CD14-positive monocyte (primary cell): ENCODE measurements around the gene BCL7C. TPM values are rescaled to one million over a fixed set of nuclear protein-coding genes. Genes with fewer than 3 reads are reported as not detected.

Experiments
- DNase-seq, 3 donors: peaks; one replicate each; pipeline ENCODE4 v3.0.0-alpha.2; 2011 to 2022
- H2AFZ ChIP-seq: 2 replicates; pipeline ENCODE4 v1.6.0; 2012; ENCODE audit warnings: mild to moderate bottlenecking, low read depth, low read length, inconsistent platforms; ENCODE audit not compliant: insufficient read depth, poor library complexity, severe bottlenecking
- H3K27ac ChIP-seq, 2 donors: 1 replicate in 1 of 2; 2 replicates in 1 of 2; pipeline ENCODE4 v1.5.1; 2012 to 2013; ENCODE audit warnings: low read length in 2 of 2, control low read depth in 1 of 2, inconsistent platforms in 1 of 2, low read depth in 1 of 2, mild to moderate bottlenecking in 1 of 2
- H3K27me3 ChIP-seq, 2 donors: one replicate each; pipeline versions ENCODE4 v1.6.0 to v1.6.1; 2011 to 2013; ENCODE audit warnings: low read length in 2 of 2; ENCODE audit not compliant: control insufficient read depth in 2 of 2, insufficient read depth in 2 of 2
- H3K36me3 ChIP-seq, 2 donors: replicated peaks in 1 of 2; 1 replicate in 1 of 2; 2 replicates in 1 of 2; pipeline versions ENCODE4 v1.5.1 to v1.6.1; 2012 to 2013; ENCODE audit warnings: low read length in 2 of 2, control low read depth in 1 of 2, inconsistent platforms in 1 of 2, mild to moderate bottlenecking in 1 of 2; ENCODE audit not compliant: insufficient read depth in 2 of 2, control insufficient read depth in 1 of 2
- H3K4me1 ChIP-seq, 2 donors: 1 replicate in 1 of 2; 2 replicates in 1 of 2; pipeline versions ENCODE4 v1.5.1 to v1.6.1; 2012 to 2013; ENCODE audit warnings: low read length in 2 of 2, control low read depth in 1 of 2, inconsistent platforms in 1 of 2, mild to moderate bottlenecking in 1 of 2, moderate library complexity in 1 of 2; ENCODE audit not compliant: insufficient read depth in 2 of 2, control insufficient read depth in 1 of 2
- H3K4me2 ChIP-seq: replicated peaks from 2 replicates; pipeline ENCODE3; 2012; ENCODE audit warnings: low read length, moderate library complexity, mild to moderate bottlenecking; ENCODE audit not compliant: poor library complexity, severe bottlenecking; ENCODE audit errors: extremely low read depth
- H3K4me3 ChIP-seq, 3 experiments: fragments of 200-600 bp in 1 of 3; sonication (generic) in 1 of 3; replicated peaks in 1 of 3; 1 replicate in 2 of 3; 2 replicates in 1 of 3; pipeline ENCODE4 v1.5.1; 2011 to 2013; ENCODE audit warnings: low read length in 3 of 3, mild to moderate bottlenecking in 3 of 3, control low read depth in 2 of 3, low read depth in 2 of 3, inconsistent platforms in 1 of 3, moderate library complexity in 1 of 3
- H3K79me2 ChIP-seq: 2 replicates; pipeline ENCODE4 v1.6.0; 2012; ENCODE audit warnings: mild to moderate bottlenecking, control low read depth, inconsistent platforms, low read length, moderate library complexity; ENCODE audit not compliant: insufficient read depth
- H3K9ac ChIP-seq: 2 replicates; pipeline ENCODE4 v1.6.0; 2017; ENCODE audit warnings: low read length, mild to moderate bottlenecking; ENCODE audit not compliant: insufficient read depth, poor library complexity, severe bottlenecking
- H3K9me3 ChIP-seq, 2 donors: replicated peaks in 1 of 2; 1 replicate in 1 of 2; 2 replicates in 1 of 2; pipeline versions ENCODE4 v1.5.1 to v1.6.1; 2012 to 2013; ENCODE audit warnings: low read length in 2 of 2, control low read depth in 1 of 2; ENCODE audit not compliant: control insufficient read depth in 1 of 2, insufficient read depth in 1 of 2
- H4K20me1 ChIP-seq: 2 replicates; pipeline ENCODE4 v1.6.0; 2012; ENCODE audit warnings: mild to moderate bottlenecking, low read length, control low read depth, moderate library complexity; ENCODE audit not compliant: insufficient read depth
- H3K27ac Mint-ChIP-seq, 7 donors: one replicate each; pipeline ENCODE4 v1.8.0; 2020; ENCODE audit warnings: mild to moderate bottlenecking in 7 of 7, mixed read lengths in 7 of 7, moderate library complexity in 6 of 7, inconsistent platforms in 2 of 7
- H3K27me3 Mint-ChIP-seq, 3 donors: one replicate each; pipeline ENCODE4 v1.8.0; 2021 to 2022; ENCODE audit warnings: low read depth in 3 of 3, mild to moderate bottlenecking in 3 of 3, mixed read lengths in 3 of 3, moderate library complexity in 3 of 3, inconsistent platforms in 1 of 3
- H3K36me3 Mint-ChIP-seq, 2 donors: one replicate each; pipeline ENCODE4 v1.8.0; 2020; ENCODE audit warnings: mixed read lengths in 2 of 2, inconsistent platforms in 1 of 2, mild to moderate bottlenecking in 1 of 2
- H3K4me1 Mint-ChIP-seq: one replicate; pipeline ENCODE4 v1.8.0; 2020; ENCODE audit warnings: mild to moderate bottlenecking, mixed read lengths
- H3K4me3 Mint-ChIP-seq, 2 donors: one replicate each; pipeline ENCODE4 v1.8.0; 2020; ENCODE audit warnings: mild to moderate bottlenecking in 2 of 2, mixed read lengths in 2 of 2, moderate library complexity in 1 of 2
- H3K9me3 Mint-ChIP-seq, 7 donors: one replicate each; pipeline ENCODE4 v1.8.0; 2020 to 2022; ENCODE audit warnings: mixed read lengths in 7 of 7, mild to moderate bottlenecking in 6 of 7, moderate library complexity in 6 of 7, inconsistent platforms in 2 of 7
- CTCF ChIP-seq: fragments of 200-600 bp; IDR thresholded peaks from one replicate; pipeline ENCODE4 v1.8.0; 2022; ENCODE audit warnings: antibody characterized with exemption, mild to moderate bottlenecking
- WGBS: methylation state at CpG from one replicate; pipeline ENCODE4 v1.1.5; 2013; ENCODE audit warnings: missing lambda C conversion rate; ENCODE audit not compliant: insufficient coverage; 5-methylcytosine and 5-hydroxymethylcytosine counted together
- intact Hi-C, 2 donors: fragments of 100-400 bp; cut with micrococcal nuclease; formaldehyde crosslinking; loops; one replicate each; pipeline versions ENCODE4 v1.15.0 to v1.15.1; 2023
- polyA plus RNA-seq, 3 donors: library from polyadenylated mRNA; depleted of rRNA in 1 of 3; unstranded in 2 of 3; stranded (reverse) in 1 of 3; fragments of 300-500 nt in 2 of 3; fragments of >200 nt in 1 of 3; fragmentation: Illumina TruSeq in 2 of 3; gene quantifications; 1 replicate in 2 of 3; 2 replicates in 1 of 3; pipeline ENCODE4 v1.2.3, GENCODE V29; 2012 to 2021

BCL7C gene
- polyA plus RNA-seq, 3 donors, result 11.4 to 19.1 (median 17.4) TPM

GRCh38 chr16:30903596-30903995 is 9.7 kb upstream of the BCL7C start:
- Histone ChIP-seq H3K27me3 (no peaks in the 10 kb centered on the region), H3K36me3 (no peaks in the 10 kb centered on the region), H3K4me1 (peaks cover 38 to 42% of the 10 kb centered on the region in 2 donors), H4K20me1 (no peaks in the 10 kb centered on the region), H3K9ac (peak overlapping the region; percentile 23), H3K79me2 (peaks cover 7% of the 10 kb centered on the region), H3K27ac (peak overlapping the region; percentile 80 to 89), H3K4me3 (peak overlapping the region in 1 of 3 experiments; percentile 47), H3K9me3 (peaks cover 0 to 7% of the 10 kb centered on the region in 2 donors), H3K4me2 (peak overlapping the region; percentile 85), H2AFZ (peak overlapping the region; percentile 82)
- intact Hi-C loops, result loop anchor here (5.0 kb wide), 1 partner anchor 61 kb away; no protein-coding TSS in a partner anchor
- no peak for TF ChIP-seq CTCF
- WGBS, result 0% methylated on average over 2 of the region's 4 CpGs
- peak overlapping the region; percentile 90 to 97 (median 93) for H3K27ac Mint-ChIP-seq
- H3K9me3 Mint-ChIP-seq, result peaks cover 0 to 10% (median 2%) of the 10 kb centered on the region in 7 donors
- H3K4me1 Mint-ChIP-seq, result peaks cover 39% of the 10 kb centered on the region
- H3K4me3 Mint-ChIP-seq, result peak overlapping the region; percentile 48 to 59
- H3K27me3 Mint-ChIP-seq, result peaks cover 0 to 5% (median 3%) of the 10 kb centered on the region in 3 donors
- peak; percentile 84 to 94 (median 93) for DNase-seq
- H3K36me3 Mint-ChIP-seq, result no peaks in the 10 kb centered on the region

GRCh38 chr16:30903002-30903401 is 9.1 kb upstream of the BCL7C start:
- no peak for TF ChIP-seq CTCF
- Histone ChIP-seq H3K4me3 (peak overlapping the region; percentile 43 to 87 (median 48)), H3K9ac (peak overlapping the region; percentile 75), H3K27ac (peak overlapping the region; percentile 80 to 89), H3K79me2 (peaks cover 7% of the 10 kb centered on the region), H4K20me1 (no peaks in the 10 kb centered on the region), H2AFZ (peak overlapping the region; percentile 96), H3K4me2 (peak overlapping the region; percentile 85), H3K27me3 (no peaks in the 10 kb centered on the region), H3K4me1 (peaks cover 38 to 42% of the 10 kb centered on the region in 2 donors), H3K36me3 (no peaks in the 10 kb centered on the region), H3K9me3 (peaks cover 0 to 7% of the 10 kb centered on the region in 2 donors)
- H3K4me1 Mint-ChIP-seq, result peaks cover 39% of the 10 kb centered on the region
- peaks cover 0 to 5% (median 0%) of the 10 kb centered on the region in 3 donors for H3K27me3 Mint-ChIP-seq
- peaks cover 0 to 10% (median 2%) of the 10 kb centered on the region in 7 donors for H3K9me3 Mint-ChIP-seq
- no peaks in the 10 kb centered on the region for H3K36me3 Mint-ChIP-seq
- H3K27ac Mint-ChIP-seq, result peak overlapping the region; percentile 90 to 97 (median 96)
- intact Hi-C loops, result loop anchor here (5.0 kb wide), 1 partner anchor 61 kb away; no protein-coding TSS in a partner anchor
- peak overlapping the region; percentile 96 to 98 for H3K4me3 Mint-ChIP-seq
- WGBS, result 24% methylated on average over 3 of the region's 4 CpGs
- DNase-seq, result no peak
